ENCODE data around the gene MPC1.

Gene MPC1

GRCh38 chr6:166317261-166318212, 65.2 kb downstream of the MPC1 start:
- no peak overlapping the region for H3K9ac ChIP-seq (ENCODE audit: low read length in 2 of 2)
- H3K27me3 ChIP-seq (ENCODE audit: control insufficient read depth in 1 of 2, insufficient read depth in 2 of 2, low read length in 2 of 2), result no peaks in the 10 kb centered on the region
- H3K36me3 ChIP-seq (ENCODE audit: control insufficient read depth in 2 of 2, insufficient read depth in 2 of 2, low read length in 2 of 2), result peaks cover 2 to 9% of the 10 kb centered on the region in 2 donors
- no peak overlapping the region for H3K4me3 ChIP-seq (ENCODE audit: low read length in 2 of 2)
- no peaks in the 10 kb centered on the region for H3K9me3 ChIP-seq (ENCODE audit: control insufficient read depth in 2 of 2, low read length in 2 of 2)
- no peaks in the 10 kb centered on the region for H3K4me1 ChIP-seq (ENCODE audit: control insufficient read depth, insufficient read depth, low read length)
- no peak overlapping the region for H3K27ac ChIP-seq (ENCODE audit: low read length)

GRCh38 chr6:166315436-166315835, 67.3 kb downstream of the MPC1 start:
- Histone ChIP-seq H3K9me3 (ENCODE audit: control insufficient read depth in 2 of 2, low read length in 2 of 2) (no peaks in the 10 kb centered on the region), H3K4me3 (ENCODE audit: low read length in 2 of 2) (no peak overlapping the region), H3K36me3 (ENCODE audit: control insufficient read depth in 2 of 2, insufficient read depth in 2 of 2, low read length in 2 of 2) (peaks cover 2 to 3% of the 10 kb centered on the region in 2 donors), H3K4me1 (ENCODE audit: control insufficient read depth, insufficient read depth, low read length) (no peaks in the 10 kb centered on the region), H3K27me3 (ENCODE audit: control insufficient read depth in 1 of 2, insufficient read depth in 2 of 2, low read length in 2 of 2) (no peaks in the 10 kb centered on the region), H3K27ac (ENCODE audit: low read length) (no peak overlapping the region), H3K9ac (ENCODE audit: low read length in 2 of 2) (no peak overlapping the region)

Measured in stomach smooth muscle (tissue), 2 donors.